Esophagus (tissue), 2 donors: ENCODE data around the gene CHIT1. TPM values are rescaled to one million over a fixed set of nuclear protein-coding genes. Genes with fewer than 3 reads are reported as not detected.

Experiments used
- H3K27ac ChIP-seq, 2 donors: one replicate each; pipeline ENCODE4 v1.5.1; 2013; ENCODE audit warnings: low read depth in 2 of 2, mild to moderate bottlenecking in 2 of 2, inconsistent platforms in 1 of 2, low read length in 1 of 2, moderate library complexity in 1 of 2
- H3K27me3 ChIP-seq, 2 donors: one replicate each; pipeline ENCODE4 v1.6.1; 2013; ENCODE audit warnings: low read length in 2 of 2, control low read depth in 1 of 2, mild to moderate bottlenecking in 1 of 2; ENCODE audit not compliant: insufficient read depth in 2 of 2, control insufficient read depth in 1 of 2
- H3K36me3 ChIP-seq, 2 donors: one replicate each; pipeline ENCODE4 v1.6.1; 2013; ENCODE audit warnings: low read length in 1 of 2; ENCODE audit not compliant: control insufficient read depth in 2 of 2, insufficient read depth in 2 of 2
- H3K4me1 ChIP-seq, 2 donors: one replicate each; pipeline ENCODE4 v1.6.1; 2013; ENCODE audit warnings: low read length in 1 of 2; ENCODE audit not compliant: control insufficient read depth in 2 of 2, insufficient read depth in 2 of 2
- H3K4me3 ChIP-seq, 2 donors: one replicate each; pipeline ENCODE4 v1.5.1; 2013; ENCODE audit warnings: low read length in 2 of 2, mild to moderate bottlenecking in 2 of 2, low read depth in 1 of 2, moderate library complexity in 1 of 2
- H3K9me3 ChIP-seq, 2 donors: one replicate each; pipeline ENCODE4 v1.6.1; 2013; ENCODE audit warnings: mild to moderate bottlenecking in 2 of 2, low read depth in 1 of 2, low read length in 1 of 2, moderate library complexity in 1 of 2; ENCODE audit not compliant: control insufficient read depth in 2 of 2, insufficient read depth in 1 of 2
- WGBS, 2 donors: extraction: QIAGEN DNeasy Blood & Tissue Kit; methylation state at CpG; one replicate each; pipeline ENCODE4 v1.1.7; 2013; 5-methylcytosine and 5-hydroxymethylcytosine counted together
- polyA plus RNA-seq, 2 donors: library from polyadenylated mRNA; stranded (reverse); fragments of 200-250 nt; gene quantifications; one replicate each; pipeline ENCODE4 v1.2.3, GENCODE V29; 2013
- donor health status: healthy with polysubstance abuse.
- donor health status: Bipolar disorder and iron deficiency.

Gene CHIT1
- polyA plus RNA-seq, 2 donors, result 0.01 TPM; not detected in 1

DNA sequence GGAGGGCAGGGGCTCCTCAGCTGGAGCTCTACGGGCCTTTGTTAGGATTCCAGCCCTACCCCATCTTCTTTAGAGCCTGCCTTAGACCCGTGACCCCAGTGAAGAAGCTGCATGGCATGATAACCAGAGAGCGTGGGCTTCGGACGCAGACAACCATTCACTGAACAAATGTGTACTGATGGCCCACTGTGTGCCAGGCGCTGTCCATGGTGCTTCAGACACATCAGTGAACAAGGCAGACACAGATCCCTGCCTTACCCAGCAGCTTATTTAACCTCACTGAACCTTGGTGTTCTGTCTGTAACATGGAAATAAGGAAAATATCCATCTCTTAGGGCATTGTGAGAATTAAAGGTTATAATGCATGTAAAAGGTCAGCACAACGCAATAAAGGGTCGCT is 9.5 kb downstream of the CHIT1 start:
- H3K4me1 ChIP-seq, result no peaks in the 10 kb centered on the region
- WGBS, 2 donors, result 81 to 86% methylated on average over 8 of the region's 8 CpGs

DNA sequence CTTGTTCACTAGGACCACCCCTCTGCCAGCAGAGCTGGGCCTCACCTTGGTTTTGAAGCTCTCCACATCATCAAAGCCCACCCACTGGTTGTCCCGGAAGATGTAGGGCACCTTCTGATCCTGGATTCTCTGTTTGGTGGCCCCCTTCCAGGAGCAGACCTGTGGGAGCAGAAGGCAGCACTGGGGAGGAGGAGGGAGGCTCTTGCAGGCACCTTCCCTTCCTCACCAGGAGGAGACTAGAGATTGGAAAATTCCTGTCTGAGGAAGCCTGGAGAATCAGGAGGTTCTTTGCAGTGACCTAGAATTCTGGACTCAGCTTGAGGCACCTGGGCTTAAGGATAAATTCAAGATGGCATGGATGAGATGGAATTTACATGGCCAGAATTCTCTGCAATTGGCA is 10.3 kb downstream of the CHIT1 start:
- Histone ChIP-seq H3K27me3 (no peaks in the 10 kb centered on the region), H3K9me3 (no peaks in the 10 kb centered on the region), H3K27ac (no peak overlapping the region), H3K36me3 (no peaks in the 10 kb centered on the region), H3K4me1 (no peaks in the 10 kb centered on the region), H3K4me3 (no peak overlapping the region)
- WGBS, 2 donors, result 83 to 89% methylated on average over 1 of the region's 1 CpG

More for the DNA sequence above, 9.5 kb downstream of the CHIT1 start:
- Histone ChIP-seq H3K27me3 (no peaks in the 10 kb centered on the region), H3K27ac (no peak overlapping the region), H3K4me3 (no peak overlapping the region), H3K9me3 (no peaks in the 10 kb centered on the region), H3K36me3 (no peaks in the 10 kb centered on the region)

DNA sequence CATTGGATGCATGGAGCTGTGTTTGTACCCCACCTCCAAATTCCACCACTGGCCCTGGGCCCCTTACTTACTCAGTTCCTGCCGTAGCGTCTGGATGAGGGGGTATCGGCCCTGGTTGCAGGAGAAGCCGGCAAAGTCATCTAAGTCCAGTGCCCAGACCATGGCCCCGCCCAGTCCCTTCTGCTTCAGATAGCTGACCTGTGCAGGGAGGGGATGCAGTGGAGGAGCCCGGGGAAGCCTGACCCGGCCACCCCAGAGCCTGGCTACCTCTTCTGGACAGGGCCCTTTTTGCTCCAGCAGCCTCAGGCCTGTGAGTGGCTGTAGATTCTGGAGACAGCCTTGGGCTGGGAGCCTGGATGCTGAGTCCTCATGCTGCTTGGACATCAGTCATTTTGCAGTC is 11.8 kb downstream of the CHIT1 start:
- 83 to 84% methylated on average over 7 of the region's 7 CpGs for WGBS, 2 donors
- Histone ChIP-seq H3K27me3 (no peaks in the 10 kb centered on the region), H3K4me3 (no peak overlapping the region), H3K36me3 (no peaks in the 10 kb centered on the region), H3K9me3 (no peaks in the 10 kb centered on the region), H3K4me1 (no peaks in the 10 kb centered on the region), H3K27ac (no peak overlapping the region)

DNA sequence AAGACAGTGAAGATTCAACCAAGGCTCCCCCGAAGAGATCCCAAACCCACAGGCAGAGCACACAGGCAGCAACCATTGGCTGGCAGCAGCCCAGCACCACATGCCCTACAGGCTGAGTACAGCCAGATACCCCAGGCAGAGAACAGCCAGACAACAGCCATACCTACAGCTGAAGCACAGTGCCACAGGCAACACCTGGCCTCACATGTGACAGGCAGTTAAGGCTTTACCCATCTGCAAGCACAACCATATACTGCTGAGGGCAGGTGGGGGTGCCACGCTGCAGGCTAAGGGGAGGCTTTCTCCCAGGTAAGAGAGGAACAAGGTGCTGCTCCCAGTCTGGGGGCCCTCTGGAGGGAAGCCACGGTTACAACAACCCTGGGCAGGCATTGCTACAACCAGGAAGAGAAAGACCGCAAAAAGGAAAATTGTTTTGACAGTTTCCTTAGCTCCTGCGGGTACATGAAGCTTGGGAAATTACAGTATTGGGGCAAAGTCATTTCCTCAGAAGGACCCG is 12.3 kb downstream of the CHIT1 start:
- Histone ChIP-seq H3K4me1 (no peaks in the 10 kb centered on the region), H3K36me3 (no peaks in the 10 kb centered on the region), H3K27me3 (no peaks in the 10 kb centered on the region), H3K4me3 (no peak overlapping the region), H3K9me3 (no peaks in the 10 kb centered on the region), H3K27ac (no peak overlapping the region)
- 45 to 49% methylated on average over 6 of the region's 6 CpGs for WGBS, 2 donors

DNA sequence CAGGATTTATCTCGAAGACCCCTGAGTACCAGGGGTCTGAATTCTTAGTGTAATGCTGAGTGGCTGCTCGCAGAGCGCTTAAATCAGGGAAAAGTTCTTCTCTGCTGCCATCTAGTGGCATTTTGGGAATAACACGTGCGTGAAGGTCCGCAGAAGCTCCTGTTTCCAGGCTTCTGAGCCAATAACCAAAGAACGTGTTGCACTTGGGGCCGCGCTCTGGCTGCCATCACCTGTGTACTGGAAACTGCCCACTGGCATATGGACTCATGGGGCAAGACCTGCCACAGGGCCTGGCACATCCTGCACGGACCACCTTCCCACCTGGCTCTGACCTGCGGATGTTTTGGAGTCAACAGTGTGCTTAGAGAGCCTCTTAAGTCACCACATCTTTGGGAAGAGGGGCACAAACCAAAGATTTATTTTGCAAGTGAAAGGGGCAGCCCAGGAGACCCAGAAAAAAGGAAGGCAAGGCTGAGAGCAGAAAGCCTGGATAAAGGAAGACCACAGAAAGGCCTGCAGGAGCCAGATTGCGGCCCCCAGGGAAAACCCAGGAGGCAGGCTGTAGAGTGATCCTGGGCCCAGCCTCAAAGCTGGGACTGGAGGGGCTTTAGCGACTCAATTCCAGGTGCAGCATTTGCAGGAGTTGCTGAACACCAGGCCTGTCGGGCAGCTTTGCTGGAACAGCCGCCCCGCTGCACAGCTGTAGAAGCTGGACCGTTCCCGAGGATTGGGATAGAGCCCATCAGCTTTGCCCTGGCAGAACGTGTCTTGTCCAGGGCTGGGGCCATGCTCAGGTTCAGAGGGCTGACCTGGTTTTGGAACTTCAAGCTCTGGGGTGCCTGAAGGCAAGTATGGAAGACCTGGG is 13.0 kb downstream of the CHIT1 start:
- Histone ChIP-seq H3K9me3 (no peaks in the 10 kb centered on the region), H3K4me3 (no peak overlapping the region), H3K36me3 (no peaks in the 10 kb centered on the region), H3K27ac (no peak overlapping the region), H3K27me3 (no peaks in the 10 kb centered on the region), H3K4me1 (no peaks in the 10 kb centered on the region)
- WGBS, 2 donors, result 35 to 36% methylated on average over 19 of the region's 19 CpGs

DNA sequence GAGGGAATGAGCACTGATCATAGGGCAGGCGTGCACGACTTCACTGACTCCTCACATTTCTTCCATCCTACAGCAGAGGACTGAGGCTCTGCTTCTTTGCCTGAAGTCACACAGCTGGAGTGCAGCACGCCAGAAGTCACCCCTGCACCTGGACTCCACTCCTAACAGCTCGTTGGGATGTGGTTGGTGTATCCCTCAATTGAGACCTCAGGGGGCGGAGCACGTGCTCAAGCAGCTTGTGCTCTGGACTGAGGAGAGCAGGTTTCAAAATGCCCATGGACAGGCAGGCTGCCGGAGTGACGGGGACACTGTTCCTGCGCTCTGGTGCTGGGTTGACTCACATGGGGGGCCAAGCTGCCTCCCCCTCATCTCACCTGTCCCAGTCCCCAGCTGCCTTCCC is 13.9 kb downstream of the CHIT1 start:
- Histone ChIP-seq H3K27ac (no peak overlapping the region), H3K9me3 (no peaks in the 10 kb centered on the region), H3K4me3 (no peak overlapping the region), H3K27me3 (no peaks in the 10 kb centered on the region), H3K4me1 (no peaks in the 10 kb centered on the region), H3K36me3 (no peaks in the 10 kb centered on the region)
- WGBS, 2 donors, result 66 to 68% methylated on average over 9 of the region's 9 CpGs

DNA sequence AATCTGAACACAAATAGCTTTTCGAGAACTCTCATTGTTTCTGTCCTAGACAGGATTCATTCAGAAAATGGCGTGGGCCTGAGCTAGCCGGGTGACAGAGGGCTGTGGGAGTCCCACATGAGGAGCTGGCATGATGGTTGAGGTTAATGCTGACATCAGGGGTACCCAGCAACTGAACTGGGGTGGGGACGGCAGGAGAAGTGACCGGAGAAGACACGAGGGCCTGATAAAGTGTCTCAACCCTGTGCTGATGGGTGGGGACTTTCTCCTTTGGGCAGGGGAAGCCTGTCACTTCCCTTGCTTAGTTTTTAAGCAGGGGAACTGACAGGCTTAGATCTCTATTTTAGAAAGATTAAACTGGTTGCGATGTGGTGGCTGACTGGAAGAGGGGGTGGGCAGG is 14.6 kb downstream of the CHIT1 start:
- H3K4me1 ChIP-seq, result no peaks in the 10 kb centered on the region
- no peak overlapping the region for H3K27ac ChIP-seq
- H3K4me3 ChIP-seq, result no peak overlapping the region
- H3K36me3 ChIP-seq, result no peaks in the 10 kb centered on the region
- WGBS, 2 donors, result 75 to 80% methylated on average over 7 of the region's 7 CpGs
- no peaks in the 10 kb centered on the region for H3K27me3 ChIP-seq
- H3K9me3 ChIP-seq, result no peaks in the 10 kb centered on the region

DNA sequence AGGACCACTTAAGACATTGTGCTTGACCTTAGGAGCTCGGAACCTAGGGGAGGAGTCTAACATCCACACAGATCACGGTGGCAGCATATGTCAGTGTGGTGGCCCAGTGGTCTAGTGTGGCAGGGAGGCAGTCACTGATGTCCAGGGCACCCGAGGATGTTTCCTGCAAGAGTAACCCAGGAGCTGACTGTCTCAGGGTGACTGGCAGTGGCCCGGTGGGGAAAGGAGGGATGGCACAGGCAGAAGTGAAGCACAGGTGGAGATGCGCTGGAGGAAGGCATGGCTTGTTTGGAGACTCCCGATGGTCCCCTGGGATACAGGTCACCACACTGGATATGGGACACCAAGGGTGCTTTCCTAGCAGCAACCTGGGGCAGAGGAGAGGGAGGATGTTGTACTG is 16.3 kb downstream of the CHIT1 start:
- H3K4me1 ChIP-seq, result no peaks in the 10 kb centered on the region
- H3K9me3 ChIP-seq, result no peaks in the 10 kb centered on the region
- no peak overlapping the region for H3K4me3 ChIP-seq
- H3K27ac ChIP-seq, result no peak overlapping the region
- 79 to 89% methylated on average over 6 of the region's 6 CpGs for WGBS, 2 donors
- H3K27me3 ChIP-seq, result no peaks in the 10 kb centered on the region
- H3K36me3 ChIP-seq, result no peaks in the 10 kb centered on the region

DNA sequence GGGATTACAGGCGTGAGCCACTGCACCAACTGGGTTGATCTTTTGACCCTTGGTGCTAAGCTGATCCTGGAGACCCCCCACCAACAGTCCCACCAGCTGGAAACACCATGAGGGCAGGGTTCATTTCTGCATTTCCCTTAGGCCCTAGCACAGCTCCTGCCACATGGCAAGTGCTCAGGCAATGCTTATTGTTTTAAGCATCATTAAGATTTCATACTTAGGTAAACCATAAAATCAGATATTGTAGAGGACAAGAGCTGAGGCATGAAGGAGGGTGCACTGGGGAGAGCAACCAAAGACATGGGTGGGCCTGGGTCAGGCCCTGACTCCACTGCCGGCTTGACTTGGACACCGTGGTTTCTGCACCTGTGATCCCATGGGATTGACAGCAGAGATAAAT is 17.7 kb downstream of the CHIT1 start:
- WGBS, 2 donors, result 85 to 93% methylated on average over 3 of the region's 3 CpGs
- Histone ChIP-seq H3K4me3 (no peak overlapping the region), H3K9me3 (no peaks in the 10 kb centered on the region), H3K4me1 (no peaks in the 10 kb centered on the region), H3K27ac (no peak overlapping the region), H3K27me3 (no peaks in the 10 kb centered on the region), H3K36me3 (no peaks in the 10 kb centered on the region)

DNA sequence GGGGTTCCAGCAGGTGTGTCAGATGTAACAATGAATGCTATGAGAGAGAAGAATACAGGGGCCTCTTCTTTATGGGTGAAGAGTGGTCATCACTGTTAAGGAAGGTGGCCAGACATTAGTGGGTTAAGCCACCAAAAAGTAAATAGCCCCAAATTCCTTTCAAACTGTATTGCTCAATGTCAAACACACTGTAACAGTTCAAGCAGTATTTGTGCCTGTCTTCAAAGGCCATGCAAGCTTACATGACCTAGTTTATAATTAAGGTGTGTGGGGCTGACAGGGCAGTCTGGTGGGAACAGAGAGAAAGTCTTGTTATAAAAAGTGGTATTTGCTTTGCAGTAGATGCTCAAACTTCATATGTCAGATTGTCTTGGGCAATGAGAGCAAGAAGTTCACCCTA is 18.5 kb downstream of the CHIT1 start:
- Histone ChIP-seq H3K27me3 (no peaks in the 10 kb centered on the region), H3K36me3 (no peaks in the 10 kb centered on the region), H3K9me3 (no peaks in the 10 kb centered on the region), H3K4me1 (no peaks in the 10 kb centered on the region), H3K27ac (no peak overlapping the region), H3K4me3 (no peak overlapping the region)
